Measurements from ENCODE around the gene STEEP1.

The STEEP1 gene

DNA sequence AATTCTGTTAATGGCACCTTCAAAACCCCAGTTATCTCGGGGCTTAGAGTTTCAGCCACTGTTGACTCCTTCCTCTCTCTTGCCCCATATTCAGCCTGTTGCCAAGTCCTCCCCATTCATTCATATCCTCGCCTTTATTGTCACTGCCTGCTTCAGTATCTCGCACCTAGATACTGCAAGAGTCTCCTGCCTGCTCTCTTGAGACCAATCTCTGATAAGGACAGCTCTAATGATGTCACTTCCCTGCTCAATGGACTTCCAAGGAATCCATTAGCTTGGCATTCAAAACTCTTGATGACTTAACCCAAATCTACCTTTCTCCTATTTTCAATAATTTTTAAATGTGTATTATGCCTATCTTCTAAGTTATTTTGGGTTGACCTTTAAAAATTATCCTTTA lies 8.0 kb upstream of the STEEP1 start:
- peaks cover 16% of the 10 kb centered on the region for H3K4me1 ChIP-seq (ENCODE audit: low read depth, poor library complexity, severe bottlenecking)
- H3K36me3 ChIP-seq (ENCODE audit: insufficient read depth) = no peaks in the 10 kb centered on the region
- H3K9ac ChIP-seq = peak overlapping the region; percentile 73; the same call in 1 of the 2 replicates
- peak overlapping the region; percentile 91 for H3K4me2 ChIP-seq
- H3K27ac ChIP-seq = no peak overlapping the region
- TF ChIP-seq CTCF (conservative IDR thresholded peaks at IDR 0.05; ENCODE audit: low read depth, low read length) = no peak
- no peaks in the 10 kb centered on the region for H4K20me1 ChIP-seq (ENCODE audit: insufficient read depth)
- H3K27me3 ChIP-seq (ENCODE audit: insufficient read depth, low read depth) = no peaks in the 10 kb centered on the region
- peak overlapping the region; percentile 75 for H2AFZ ChIP-seq (ENCODE audit: low read depth)
- H3K4me3 ChIP-seq (IDR thresholded peaks at IDR 0.05; ENCODE audit: insufficient read depth, low read depth, low read length) = no peak overlapping the region
- peaks cover 19% of the 10 kb centered on the region; the same call in 1 of the 2 replicates for H3K79me2 ChIP-seq (ENCODE audit: insufficient read depth, low read depth)

- Histone ChIP-seq H3K4me2 (no peak overlapping the region), H3K4me1 (ENCODE audit: low read depth, poor library complexity, severe bottlenecking) (peaks cover 8% of the 10 kb centered on the region), H3K9ac (no peak overlapping the region), H4K20me1 (ENCODE audit: insufficient read depth) (no peaks in the 10 kb centered on the region), H3K27ac (no peak overlapping the region), H3K79me2 (ENCODE audit: insufficient read depth, low read depth) (peaks cover 6% of the 10 kb centered on the region; the same call in 1 of the 2 replicates), H3K4me3 (IDR thresholded peaks at IDR 0.05; ENCODE audit: insufficient read depth, low read depth, low read length) (no peak overlapping the region), H2AFZ (ENCODE audit: low read depth) (no peak overlapping the region), H3K36me3 (ENCODE audit: insufficient read depth) (no peaks in the 10 kb centered on the region), H3K27me3 (ENCODE audit: insufficient read depth, low read depth) (no peaks in the 10 kb centered on the region)
- TF ChIP-seq CTCF (conservative IDR thresholded peaks at IDR 0.05; ENCODE audit: low read depth, low read length) = no peak
Measured at GRCh38 chrX:119570351-119570835, 5.2 kb upstream of the STEEP1 start.

DNA sequence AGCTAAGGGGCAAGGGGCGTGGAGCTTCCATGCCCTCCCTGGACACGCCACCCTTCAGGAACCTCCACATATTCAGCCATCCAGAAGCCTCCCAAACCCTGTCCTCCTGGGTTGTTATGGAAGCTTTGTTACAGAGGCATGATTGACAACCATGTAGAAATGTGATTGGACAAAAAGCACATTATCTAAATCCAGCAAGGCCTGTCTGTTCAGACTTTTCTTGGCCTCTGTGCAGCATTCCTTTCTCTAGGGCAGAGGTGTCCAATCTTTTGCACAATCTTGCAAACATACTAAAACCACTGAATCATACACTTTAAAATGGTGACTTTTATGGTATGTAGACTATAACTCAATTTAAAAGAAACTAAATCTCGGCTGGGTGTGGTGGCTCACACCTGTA lies 12.7 kb downstream of the STEEP1 start:
- no peak overlapping the region for H3K4me2 ChIP-seq
- H3K27ac ChIP-seq = no peak overlapping the region
- no peaks in the 10 kb centered on the region for H4K20me1 ChIP-seq (ENCODE audit: insufficient read depth)
- no peak overlapping the region for H3K9ac ChIP-seq
- no peak overlapping the region for H2AFZ ChIP-seq (ENCODE audit: low read depth)
- H3K36me3 ChIP-seq (ENCODE audit: insufficient read depth) = no peaks in the 10 kb centered on the region
- no peak for TF ChIP-seq CTCF (conservative IDR thresholded peaks at IDR 0.05; ENCODE audit: low read depth, low read length)
- no peaks in the 10 kb centered on the region for H3K4me1 ChIP-seq (ENCODE audit: low read depth, poor library complexity, severe bottlenecking)
- H3K79me2 ChIP-seq (ENCODE audit: insufficient read depth, low read depth) = no peaks in the 10 kb centered on the region
- no peaks in the 10 kb centered on the region for H3K27me3 ChIP-seq (ENCODE audit: insufficient read depth, low read depth)
- no peak overlapping the region for H3K4me3 ChIP-seq (IDR thresholded peaks at IDR 0.05; ENCODE audit: insufficient read depth, low read depth, low read length)

DNA sequence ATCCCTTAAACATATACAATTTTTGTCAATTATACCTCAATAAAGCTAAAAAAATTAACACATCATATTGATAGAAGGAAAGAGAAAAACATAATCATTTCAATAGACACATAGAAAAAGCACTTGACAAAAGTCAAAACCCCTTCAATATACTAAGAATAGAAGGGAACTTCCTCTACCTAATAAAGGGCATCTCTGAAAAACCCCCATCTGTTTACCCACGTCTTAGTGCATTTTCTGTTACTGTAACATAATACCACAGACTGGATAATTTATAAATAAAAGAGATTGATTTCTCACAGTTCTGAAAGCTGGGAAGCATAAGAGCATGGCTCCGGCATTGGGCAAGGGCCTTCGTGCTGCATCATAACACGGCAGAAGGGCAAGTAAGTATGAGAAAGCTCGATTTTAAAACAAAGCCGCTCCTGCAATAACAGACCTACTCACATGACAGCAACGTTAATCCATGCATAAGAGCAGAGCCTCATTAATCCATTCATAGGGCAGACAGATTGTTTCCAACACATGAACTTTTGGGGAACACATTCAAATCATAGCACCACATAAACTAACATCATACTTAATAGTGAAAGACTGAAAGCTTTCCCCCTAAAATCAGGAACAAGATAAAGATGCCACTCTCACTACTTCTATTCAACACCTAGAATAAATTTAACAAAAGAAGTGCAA lies 15.7 kb downstream of the STEEP1 start:
- Histone ChIP-seq H3K79me2 (ENCODE audit: insufficient read depth, low read depth) (0 out of 2 replicates have a peak, but pooled peaks cover 4% of the 10 kb centered on the region), H3K9ac (no peak overlapping the region), H3K27me3 (ENCODE audit: insufficient read depth, low read depth) (no peaks in the 10 kb centered on the region), H3K4me2 (no peak overlapping the region), H3K4me3 (IDR thresholded peaks at IDR 0.05; ENCODE audit: insufficient read depth, low read depth, low read length) (no peak overlapping the region), H2AFZ (ENCODE audit: low read depth) (no peak overlapping the region), H3K36me3 (ENCODE audit: insufficient read depth) (no peaks in the 10 kb centered on the region), H3K27ac (no peak overlapping the region), H4K20me1 (ENCODE audit: insufficient read depth) (no peaks in the 10 kb centered on the region), H3K4me1 (ENCODE audit: low read depth, poor library complexity, severe bottlenecking) (no peaks in the 10 kb centered on the region)
- TF ChIP-seq CTCF (conservative IDR thresholded peaks at IDR 0.05; ENCODE audit: low read depth, low read length) = no peak
